SH-SY5Y (cell line): ENCODE measurements around the gene DRD3.

Source experiments
- GATA2 ChIP-seq: IDR thresholded peaks from 2 replicates; pipeline ENCODE4 v1.6.1; 2011; ENCODE audit warnings: mild to moderate bottlenecking, low read depth, low read length
- GATA3 ChIP-seq: IDR thresholded peaks from 2 replicates; pipeline ENCODE4 v1.6.1; 2011; ENCODE audit warnings: low read depth, mild to moderate bottlenecking, low read length, moderate library complexity

DNA sequence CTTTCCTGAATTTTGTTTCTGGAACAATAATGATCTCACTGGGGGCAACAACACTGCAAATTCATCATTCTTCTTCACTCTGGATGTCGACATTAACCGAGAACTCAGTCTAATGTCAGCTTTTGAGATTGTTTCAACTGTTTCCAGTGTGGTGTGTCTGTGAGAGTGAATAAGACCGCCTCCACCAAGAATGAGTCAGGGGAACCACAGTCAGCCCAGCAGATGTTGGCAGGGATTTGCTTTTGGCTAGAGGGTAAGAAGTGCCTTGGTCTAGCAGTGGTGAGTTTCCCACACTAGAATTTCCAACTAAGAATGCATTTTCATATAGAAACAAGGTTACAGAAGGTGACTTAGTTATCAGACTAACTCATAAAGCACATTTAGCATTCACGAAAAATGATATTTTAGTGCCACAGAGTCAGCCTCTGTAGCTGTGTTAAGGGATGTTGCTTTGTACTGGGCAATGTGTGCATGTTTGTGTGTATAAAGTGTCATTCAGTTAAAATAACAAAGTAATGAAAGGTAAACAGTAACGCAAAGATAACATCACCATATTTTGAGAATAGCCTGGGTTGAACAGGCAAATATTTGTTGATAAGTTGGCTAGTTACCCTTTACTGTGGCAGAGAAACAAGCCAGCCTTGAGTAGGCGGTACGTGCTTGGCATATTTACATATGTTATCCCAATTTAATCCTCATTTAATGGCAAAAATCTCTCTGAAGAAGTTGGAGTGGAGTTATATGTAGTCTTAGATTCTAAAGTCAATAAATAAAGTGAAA lies 33.8 kb downstream of the DRD3 start:
- TF ChIP-seq GATA3 (no peak), GATA2 (no peak)
